22Rv1 (cell line): ENCODE measurements around the gene GALNT16.

ENCODE experiments used
- ZFX ChIP-seq: fragments of 450-650 bp; IDR thresholded peaks from 2 replicates; pipeline ENCODE4 v1.6.1; 2017; ENCODE audit warnings: antibody characterized with exemption, borderline replicate concordance
- TF ChIP-seq, protein P1 (sequence below): fragments of 450-650 bp; IDR thresholded peaks from 2 replicates; pipeline ENCODE4 v1.5.1; 2017; ENCODE audit warnings: mild to moderate bottlenecking

DNA sequence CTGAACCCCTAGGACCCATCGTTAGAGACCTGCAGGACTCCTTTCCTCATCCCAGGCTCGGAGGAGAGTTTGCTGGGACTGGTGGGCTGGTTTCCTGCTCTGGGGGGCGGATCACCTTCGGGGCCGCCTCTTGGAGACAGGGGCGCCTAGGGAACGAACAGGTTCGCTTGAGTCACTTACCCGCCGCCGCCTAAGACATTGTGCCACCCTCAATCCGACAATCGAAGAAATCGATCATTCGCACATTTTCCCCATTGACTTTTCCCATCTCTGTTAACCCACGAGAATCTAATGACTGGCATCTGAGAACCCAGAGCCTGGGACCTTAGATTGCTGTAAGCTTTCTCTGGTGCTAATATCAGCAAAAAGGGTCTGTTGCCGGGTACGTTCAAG lies 138.9 kb downstream of the GALNT16 start:
- TF ChIP-seq, protein P1, sequence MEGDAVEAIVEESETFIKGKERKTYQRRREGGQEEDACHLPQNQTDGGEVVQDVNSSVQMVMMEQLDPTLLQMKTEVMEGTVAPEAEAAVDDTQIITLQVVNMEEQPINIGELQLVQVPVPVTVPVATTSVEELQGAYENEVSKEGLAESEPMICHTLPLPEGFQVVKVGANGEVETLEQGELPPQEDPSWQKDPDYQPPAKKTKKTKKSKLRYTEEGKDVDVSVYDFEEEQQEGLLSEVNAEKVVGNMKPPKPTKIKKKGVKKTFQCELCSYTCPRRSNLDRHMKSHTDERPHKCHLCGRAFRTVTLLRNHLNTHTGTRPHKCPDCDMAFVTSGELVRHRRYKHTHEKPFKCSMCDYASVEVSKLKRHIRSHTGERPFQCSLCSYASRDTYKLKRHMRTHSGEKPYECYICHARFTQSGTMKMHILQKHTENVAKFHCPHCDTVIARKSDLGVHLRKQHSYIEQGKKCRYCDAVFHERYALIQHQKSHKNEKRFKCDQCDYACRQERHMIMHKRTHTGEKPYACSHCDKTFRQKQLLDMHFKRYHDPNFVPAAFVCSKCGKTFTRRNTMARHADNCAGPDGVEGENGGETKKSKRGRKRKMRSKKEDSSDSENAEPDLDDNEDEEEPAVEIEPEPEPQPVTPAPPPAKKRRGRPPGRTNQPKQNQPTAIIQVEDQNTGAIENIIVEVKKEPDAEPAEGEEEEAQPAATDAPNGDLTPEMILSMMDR: no peak
- TF ChIP-seq ZFX: no peak
